NK-92 (cell line): Measurements from ENCODE around the gene KRT39.
"Not testable (repeated sequence)": the region's sequence is repeated elsewhere in the genome, so short reads cannot be mapped to it uniquely, and the experiment has no call there.

ENCODE experiments used
- DNase-seq: peaks from one replicate; lab custom pipeline; 2025; ENCODE audit not compliant: unreplicated experiment; lab: John Stamatoyannopoulos, UW

KRT39 gene

DNA sequence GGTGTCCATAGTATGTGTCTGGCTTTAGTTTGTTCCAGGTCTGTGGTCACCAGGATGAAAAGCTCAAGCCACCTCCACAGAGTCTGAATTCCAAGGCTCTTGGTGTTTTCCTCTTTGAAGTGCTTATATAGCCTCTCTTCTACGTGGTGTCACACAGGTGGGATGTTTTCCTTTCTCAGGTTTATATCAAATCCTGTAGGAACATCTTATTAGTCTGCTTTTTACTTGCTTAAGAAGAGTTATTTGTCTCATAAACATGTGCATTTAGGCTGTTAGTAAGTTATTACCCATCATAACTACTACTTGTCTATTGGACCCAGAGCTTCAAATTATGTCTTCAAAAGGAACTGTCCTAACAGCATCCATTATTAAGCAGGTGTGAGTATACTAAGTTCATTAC is at the start of gene KRT39:
KRT39 (minus strand) TSS at position 101 of the 400 bp plus-strand sequence; CDS start at position 9, 92 bp downstream.
- no peak for DNase-seq

GRCh38 chr17:41015454-41015853 is 48.7 kb upstream of the KRT39 start:
- DNase-seq, result no peak

GRCh38 chr17:41013606-41014005 is 46.9 kb upstream of the KRT39 start:
- DNase-seq, result no peak

DNA sequence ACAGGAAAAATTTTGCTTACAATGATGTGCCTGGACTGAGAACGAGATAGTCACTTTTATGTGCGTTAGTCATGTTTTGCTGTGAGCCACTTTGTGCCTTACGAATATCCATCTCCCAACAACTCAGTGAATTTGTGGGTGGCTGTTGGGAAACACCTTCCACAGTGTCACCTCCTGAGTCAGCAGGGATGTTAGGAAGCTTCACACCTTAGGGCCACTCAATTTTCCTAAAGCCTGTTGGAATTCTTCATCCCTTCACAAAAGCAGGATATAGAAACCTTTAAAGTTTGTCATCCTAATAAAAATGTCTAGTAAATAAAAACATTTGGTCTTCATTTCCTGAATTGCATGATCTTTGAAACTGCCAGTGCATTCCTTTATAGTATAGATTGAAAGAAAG is 46.4 kb upstream of the KRT39 start:
- no peak for DNase-seq

- no peak for DNase-seq
Observed at GRCh38 chr17:41012326-41013120, 45.8 kb upstream of the KRT39 start.

- no peak for DNase-seq
Observed at GRCh38 chr17:41010441-41010840, 43.7 kb upstream of the KRT39 start.

- no peak for DNase-seq
Observed at GRCh38 chr17:41009936-41010335, 43.2 kb upstream of the KRT39 start.

DNA sequence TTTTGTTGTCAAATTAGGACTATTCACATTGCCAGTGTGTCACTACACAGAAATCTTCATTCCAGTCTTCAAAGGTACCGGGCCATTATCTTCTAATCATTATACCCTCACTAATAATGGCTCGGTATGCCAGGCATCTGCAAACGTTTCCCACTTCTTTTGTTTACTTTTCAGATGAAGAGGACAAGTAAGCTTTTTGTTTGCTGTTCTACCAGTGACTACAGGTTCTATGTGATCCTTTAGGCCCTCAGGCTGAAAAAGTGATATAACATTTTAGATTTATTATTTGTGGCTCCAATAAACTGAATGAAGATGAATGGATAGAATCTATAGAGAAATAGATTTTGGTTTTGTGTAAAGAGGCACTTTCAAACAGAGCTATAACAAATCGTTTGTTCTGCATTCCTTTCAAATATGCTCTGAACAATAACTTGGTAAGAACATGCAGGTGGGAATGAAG is 42.6 kb upstream of the KRT39 start:
- no peak for DNase-seq

DNA sequence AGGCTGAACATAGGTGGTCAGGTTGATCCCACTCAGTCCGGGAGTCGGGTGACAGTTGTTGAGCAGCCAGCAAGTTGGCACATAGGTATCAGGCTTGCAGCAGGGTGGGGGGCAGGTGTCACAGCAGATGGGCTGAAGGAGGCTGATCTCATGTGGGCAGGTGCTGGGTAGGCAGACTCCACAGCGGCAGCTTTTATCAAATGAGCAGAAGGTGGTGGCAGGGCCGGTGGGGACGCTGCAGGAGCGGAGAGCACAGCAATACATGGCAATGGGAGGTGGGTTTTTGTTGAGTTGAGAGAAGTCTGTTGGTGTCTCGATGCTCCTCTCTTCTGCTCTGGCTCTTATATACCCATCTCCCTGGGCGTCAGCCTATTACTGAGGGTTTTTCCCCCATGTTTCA is 42.1 kb upstream of the KRT39 start, which contains the start of gene KRTAP3-1:
KRTAP3-1 (minus strand) TSS at position 318 of the 400 bp plus-strand sequence; CDS start at position 264, 54 bp downstream.
- DNase-seq, result no peak

DNA sequence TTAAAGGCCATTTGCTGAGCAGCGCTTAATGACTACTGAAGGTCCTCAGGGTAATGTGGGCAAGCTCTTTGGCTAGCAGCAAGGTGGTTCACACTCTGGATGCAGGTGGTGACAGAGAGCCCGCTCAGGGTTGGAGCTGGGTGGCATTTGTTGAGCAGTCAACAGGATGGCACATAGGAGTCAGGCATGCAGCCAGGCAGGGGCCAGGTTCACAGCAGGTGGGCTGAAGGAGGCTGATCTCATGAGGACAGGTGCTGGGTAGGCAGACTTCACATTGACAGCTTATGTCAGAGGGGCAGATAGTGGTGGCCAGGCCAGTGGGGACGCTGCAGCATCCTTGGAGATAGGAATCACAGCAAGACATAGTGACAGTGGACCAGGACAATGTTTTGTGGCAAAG is 37.6 kb upstream of the KRT39 start:
- no peak for DNase-seq

DNA sequence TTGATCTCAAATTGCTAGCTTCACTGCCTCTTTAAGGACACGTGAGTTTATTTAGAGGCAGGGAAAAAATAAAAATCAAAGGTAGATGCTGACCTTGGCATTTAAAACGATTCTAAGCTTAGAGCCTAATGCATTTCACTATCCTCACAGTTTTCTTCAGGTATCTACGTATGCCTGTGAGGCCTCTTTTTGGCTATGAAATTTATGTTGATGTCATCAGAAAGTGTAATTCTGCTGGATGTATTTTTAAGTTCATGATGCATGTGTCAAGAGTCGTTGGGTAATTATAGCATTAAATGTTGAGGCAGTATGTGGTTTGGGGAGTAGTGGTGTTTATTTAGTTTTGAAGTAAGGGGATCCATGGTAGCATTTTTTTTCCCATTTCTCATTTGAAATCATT is 37.2 kb upstream of the KRT39 start:
- DNase-seq, result no peak

GRCh38 chr17:41002814-41003213 is 36.1 kb upstream of the KRT39 start:
- DNase-seq, result no peak

GRCh38 chr17:41001795-41002194 is 35.0 kb upstream of the KRT39 start:
- DNase-seq, result no peak

DNA sequence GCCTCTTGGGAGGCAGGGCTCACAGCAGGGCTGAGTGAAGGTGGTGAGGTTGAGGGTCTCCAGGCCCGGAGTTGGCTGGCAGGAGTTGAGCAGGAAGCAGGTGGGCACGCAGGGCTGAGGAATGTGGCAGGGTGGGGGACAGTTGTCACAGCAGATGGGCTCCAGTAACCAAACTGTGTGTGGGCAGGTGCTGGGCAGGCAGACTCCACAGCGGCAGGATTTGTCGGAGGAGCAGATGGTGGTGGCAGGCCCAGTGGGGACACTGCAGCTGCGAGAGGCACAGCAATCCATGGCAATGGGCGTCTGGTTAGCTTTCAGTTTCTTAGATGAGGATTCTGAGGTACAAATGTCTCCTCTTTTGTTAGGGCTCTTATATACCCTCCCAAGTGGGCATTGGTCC is 32.8 kb upstream of the KRT39 start, which contains the start of gene KRTAP3-2:
KRTAP3-2 (minus strand) TSS at position 344 of the 400 bp plus-strand sequence; CDS start at position 291, 53 bp downstream.
- not testable (repeated sequence) for DNase-seq

DNA sequence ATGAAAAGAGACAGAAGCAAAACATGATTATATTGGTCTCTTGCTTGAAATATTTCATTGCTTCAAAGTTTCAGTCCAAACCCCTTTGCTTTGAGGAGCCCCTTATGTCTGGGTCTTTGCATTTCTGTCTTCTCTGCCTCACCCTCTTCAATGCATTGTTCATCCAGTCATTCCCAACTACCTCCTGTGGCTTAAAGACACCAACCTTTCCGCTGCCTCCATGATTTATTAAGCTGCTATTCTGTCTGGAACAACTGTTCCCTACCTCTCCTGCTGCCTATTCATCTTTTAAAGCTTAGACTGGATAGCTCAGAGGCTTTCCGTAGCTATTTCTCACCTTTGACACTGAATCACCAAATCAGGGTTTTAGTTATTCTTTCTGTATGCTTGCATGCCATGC is 30.6 kb upstream of the KRT39 start:
- DNase-seq, result no peak

GRCh38 chr17:40996829-40997228 is 30.1 kb upstream of the KRT39 start:
- no peak for DNase-seq

DNA sequence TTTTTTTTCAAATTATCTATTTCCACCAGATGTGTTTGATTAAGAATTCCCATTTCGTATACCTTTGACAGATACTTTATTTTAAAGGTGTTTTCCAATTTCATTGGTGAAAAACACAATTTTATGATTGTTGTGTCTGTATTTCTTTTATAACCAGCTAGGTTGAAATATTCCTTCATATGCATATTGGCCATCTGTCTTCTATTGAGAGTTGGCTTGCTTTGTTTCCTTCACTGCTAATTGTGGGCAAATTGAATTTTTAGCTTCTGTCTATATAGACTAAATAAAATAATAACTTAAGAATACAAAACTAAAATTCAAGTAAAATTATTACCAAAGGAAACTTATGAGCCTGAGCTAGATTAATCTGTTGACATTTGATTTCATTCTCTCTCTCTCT is 28.4 kb upstream of the KRT39 start:
- DNase-seq, result no peak

- DNase-seq, result no peak
Observed at GRCh38 chr17:40993839-40994238, 27.1 kb upstream of the KRT39 start, which contains the start of gene KRTAP3-3. TSS of gene KRTAP3-3 (minus strand) at chr17:40994164. CDS start at chr17:40994097, 67 bp downstream.

- DNase-seq, result no peak
Observed at GRCh38 chr17:40993084-40993483, 26.3 kb upstream of the KRT39 start.

GRCh38 chr17:40992666-40993065 is 25.9 kb upstream of the KRT39 start:
- DNase-seq, result no peak

DNA sequence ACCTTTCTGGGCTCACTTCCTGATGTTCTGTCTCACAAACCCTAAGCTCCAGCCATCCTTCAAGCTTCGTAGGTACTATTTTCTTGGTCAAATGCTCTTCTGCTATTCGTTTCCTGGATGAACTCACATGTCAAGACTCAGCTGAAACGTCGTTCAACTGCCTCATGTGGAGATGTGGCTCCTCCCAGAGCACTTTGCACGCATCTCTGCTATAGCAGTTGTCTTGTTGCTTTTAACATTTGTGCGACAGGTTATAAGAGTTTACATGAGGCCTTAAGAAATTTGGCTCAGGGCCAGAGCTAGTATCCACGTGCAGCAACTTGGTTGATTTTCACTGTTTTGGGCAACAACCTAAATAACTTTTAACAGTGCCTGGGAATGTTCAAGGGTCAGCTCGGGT is 20.2 kb upstream of the KRT39 start:
- no peak for DNase-seq

- no peak for DNase-seq
Observed at GRCh38 chr17:40984226-40984625, 17.5 kb upstream of the KRT39 start, which contains the start of gene KRT40. TSS of gene KRT40 (minus strand) at chr17:40984326. CDS start at chr17:40984273, 53 bp downstream.
